T-cell (primary cell): ENCODE data around the gene TMEM263. TPM values are rescaled to one million over a fixed set of nuclear protein-coding genes. Genes with fewer than 3 reads are reported as not detected.

Source experiments
- ATAC-seq, 4 experiments: fragments of 200-7000 bp in 3 of 4; fragments of 150-1000 bp in 1 of 4; cut with Tn5 transposase; replicated peaks in 1 of 4; 1 replicate in 3 of 4; 2 replicates in 1 of 4; pipeline ENCODE4 v1.10.0; 2021; ENCODE audit warnings: moderate library complexity in 3 of 4, mild to moderate bottlenecking in 2 of 4, moderate number of reproducible peaks in 1 of 4
- CTCF ChIA-PET, 2 donors: fragments of 300-600 bp; sonication (Branson Sonifier 250); formaldehyde crosslinking; loops; one replicate each; lab custom pipeline; 2022; ENCODE audit warnings: antibody characterized with exemption in 2 of 2; lab: Charles Lee
- POLR2A ChIA-PET, 2 donors: fragments of 300-600 bp; sonication (Branson Sonifier 250); formaldehyde crosslinking; loops; one replicate each; lab custom pipeline; 2022; ENCODE audit warnings: antibody characterized with exemption in 2 of 2; lab: Charles Lee
- DNase-seq, 35 experiments: peaks; one replicate each; pipeline versions ENCODE4 v3.0.0 to v3.0.0-alpha.2; 2013 to 2023
- H3K27ac ChIP-seq: one replicate; pipeline ENCODE4 v1.5.1; 2013; ENCODE audit warnings: low read length
- H3K27me3 ChIP-seq, 2 experiments: replicated peaks in 1 of 2; 1 replicate in 1 of 2; 2 replicates in 1 of 2; pipeline versions ENCODE4 v1.6.1 to v1.7.0; 2013; ENCODE audit warnings: low read length in 1 of 2, mixed read lengths in 1 of 2; ENCODE audit not compliant: control insufficient read depth in 2 of 2, insufficient read depth in 2 of 2; ENCODE audit errors: extremely low read depth in 1 of 2
- H3K36me3 ChIP-seq, 2 donors: 1 replicate in 1 of 2; 2 replicates in 1 of 2; pipeline versions ENCODE4 v1.6.1 to v1.7.0; 2013; ENCODE audit warnings: low read length in 1 of 2; ENCODE audit not compliant: control insufficient read depth in 2 of 2, insufficient read depth in 1 of 2; ENCODE audit errors: extremely low read depth in 1 of 2
- H3K4me1 ChIP-seq, 2 experiments: 1 replicate in 1 of 2; 2 replicates in 1 of 2; pipeline versions ENCODE4 v1.6.1 to v1.7.0; 2013; ENCODE audit warnings: low read length in 2 of 2, mixed read lengths in 1 of 2; ENCODE audit not compliant: insufficient read depth in 2 of 2, control insufficient read depth in 1 of 2; ENCODE audit errors: extremely low read depth in 1 of 2
- H3K4me3 ChIP-seq, 2 donors: 1 replicate in 1 of 2; 2 replicates in 1 of 2; pipeline versions ENCODE4 v1.5.1 to v1.7.0; 2013; ENCODE audit warnings: mild to moderate bottlenecking in 2 of 2, low read length in 1 of 2, moderate library complexity in 1 of 2; ENCODE audit not compliant: control insufficient read depth in 1 of 2; ENCODE audit errors: extremely low read depth in 1 of 2
- H3K9me3 ChIP-seq: 2 replicates; pipeline ENCODE4 v1.7.0; 2013
- H3K27ac Mint-ChIP-seq, 2 donors: one replicate each; pipeline ENCODE4 v1.8.0; 2020 to 2021; ENCODE audit warnings: mild to moderate bottlenecking in 2 of 2, mixed read lengths in 2 of 2
- H3K27me3 Mint-ChIP-seq, 2 donors: one replicate each; pipeline ENCODE4 v1.8.0; 2021 to 2022; ENCODE audit warnings: mixed read lengths in 2 of 2
- H3K36me3 Mint-ChIP-seq: one replicate; pipeline ENCODE4 v1.8.0; 2021; ENCODE audit warnings: mixed read lengths
- H3K4me1 Mint-ChIP-seq, 3 donors: one replicate each; pipeline ENCODE4 v1.8.0; 2020 to 2022; ENCODE audit warnings: mixed read lengths in 3 of 3, mild to moderate bottlenecking in 1 of 3
- H3K4me3 Mint-ChIP-seq, 3 donors: one replicate each; pipeline ENCODE4 v1.8.0; 2020 to 2022; ENCODE audit warnings: mild to moderate bottlenecking in 3 of 3, mixed read lengths in 3 of 3, moderate library complexity in 3 of 3
- H3K9me3 Mint-ChIP-seq, 3 donors: one replicate each; pipeline ENCODE4 v1.8.0; 2020 to 2022; ENCODE audit warnings: mixed read lengths in 3 of 3
- WGBS: methylation state at CpG from one replicate; pipeline ENCODE4 v1.1.5; 2013; ENCODE audit warnings: missing lambda C conversion rate; ENCODE audit not compliant: insufficient coverage; 5-methylcytosine and 5-hydroxymethylcytosine counted together
- total RNA-seq, 35 experiments: library from RNA in 6 of 35; stranded (reverse) in 6 of 35; fragments of 120-200 nt in 1 of 35; gene quantifications; one replicate each; pipeline versions ENCODE4 v1.2.1 to v1.2.4 and lab custom pipeline; 2013 to 2026

Gene TMEM263
- total RNA-seq, 5 donors from 2014 or later (not counting 1 experiment from before 2014, with no cell fraction given): 29.8 to 36.5 (median 31.2) TPM

DNA sequence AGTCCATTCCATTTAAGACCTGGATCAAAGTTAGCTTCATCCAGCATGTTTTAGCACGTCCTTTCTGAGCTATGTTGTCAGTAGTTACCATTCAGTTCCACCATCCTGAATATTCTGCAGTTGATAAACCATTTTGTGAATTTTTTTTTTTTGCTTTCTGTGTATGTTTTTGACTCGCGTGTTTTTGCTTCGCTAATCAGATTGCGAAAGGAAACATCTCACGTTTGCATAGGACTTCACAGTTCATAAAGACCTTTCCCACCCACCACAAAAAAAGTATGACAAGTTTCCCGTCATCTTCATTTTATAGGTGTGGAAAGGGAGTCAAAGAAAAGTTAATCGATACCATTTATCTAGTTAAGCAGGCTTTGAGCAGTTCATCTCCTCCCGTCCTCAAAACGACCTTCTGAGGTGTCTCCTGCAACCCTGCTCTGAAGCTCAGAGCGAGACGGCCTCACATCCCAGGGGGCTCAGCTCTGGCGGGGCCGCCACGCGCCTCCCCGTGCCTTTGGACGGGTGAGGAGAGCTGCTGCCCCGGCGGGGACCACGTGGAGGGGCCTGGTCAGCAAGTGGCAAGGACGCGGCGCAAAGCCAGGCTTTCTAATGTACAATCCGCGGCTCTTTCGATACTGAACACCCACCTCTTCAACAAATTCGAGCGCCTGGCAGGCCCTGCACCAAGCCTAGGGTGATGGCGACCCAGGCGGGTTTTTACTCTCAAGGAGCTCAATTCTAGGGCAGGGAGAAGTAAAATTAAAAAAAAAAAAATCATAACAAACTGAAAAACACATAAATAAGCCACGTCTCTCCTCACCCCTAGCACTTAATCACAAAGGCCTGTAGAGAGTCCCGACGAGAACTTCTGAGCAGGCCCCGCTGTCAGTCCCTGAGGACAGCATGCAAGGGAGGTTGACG, 988 bp upstream of the TMEM263 start:
- ATAC-seq (peak; percentile 12 to 29 (median 22)), DNase-seq (peak in 19 of 35 experiments; percentile 0 to 32 (median 14))
- no peaks in the 10 kb centered on the region for H3K36me3 Mint-ChIP-seq
- Histone ChIP-seq H3K27me3 (no peaks in the 10 kb centered on the region), H3K27ac (peak overlapping the region; percentile 86), H3K4me1 (peaks cover 11 to 16% of the 10 kb centered on the region in 2 experiments), H3K9me3 (no peaks in the 10 kb centered on the region), H3K36me3 (no peaks in the 10 kb centered on the region), H3K4me3 (peak overlapping the region; percentile 66 to 72)
- peak overlapping the region; percentile 89 to 97 (median 91) for H3K4me3 Mint-ChIP-seq
- no peaks in the 10 kb centered on the region for H3K27me3 Mint-ChIP-seq
- peaks cover 0 to 4% (median 2%) of the 10 kb centered on the region in 3 donors for H3K9me3 Mint-ChIP-seq
- POLR2A ChIA-PET: interaction anchor here (0.6 to 1.0 kb wide), 7 partner anchors 27 to 179 kb away, joined by 3 to 6 read pairs (median 3); partner anchors contain the start of gene MTERF2 (in 1 of the 2)
- CTCF ChIA-PET: interaction anchor here (0.5 to 1.7 kb wide), 4 partner anchors 33 to 597 kb away, joined by 3 to 4 read pairs (median 4); partner anchors contain the start of gene POLR3B (in 1 of the 2)
- H3K27ac Mint-ChIP-seq: peak overlapping the region; percentile 89 to 91
- H3K4me1 Mint-ChIP-seq: peaks cover 30 to 44% (median 33%) of the 10 kb centered on the region in 3 donors
- whole genome bisulfite sequencing: 69% methylated on average over 17 of the region's 36 CpGs

DNA sequence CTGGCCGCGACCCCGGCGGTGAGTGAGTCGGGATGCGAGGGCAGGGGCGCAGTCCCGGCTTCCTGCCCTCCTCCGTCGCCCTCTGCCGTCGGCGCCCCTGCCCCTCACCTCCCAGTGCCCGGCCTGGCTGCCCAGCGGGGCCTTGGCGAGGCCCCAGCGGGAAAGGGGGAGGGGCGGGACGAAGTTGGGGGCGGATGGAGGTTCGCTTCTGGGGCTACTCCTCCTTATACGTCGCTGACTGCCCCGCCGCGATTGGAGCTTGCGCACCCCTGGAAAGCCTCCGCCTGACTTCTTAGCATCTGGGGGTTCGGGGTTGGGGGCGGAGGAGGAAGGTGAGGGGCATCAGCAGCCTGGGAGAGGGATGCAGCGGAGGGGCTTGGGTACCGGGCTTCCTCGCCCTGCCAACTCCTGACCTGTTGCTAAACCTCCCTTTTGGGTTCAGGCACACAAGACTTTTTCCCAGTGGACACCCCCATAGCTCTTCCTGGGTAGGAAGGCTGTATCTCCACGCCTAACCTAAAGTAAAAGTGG, 406 bp downstream of the TMEM263 start:
- CTCF ChIA-PET: interaction anchor here in 1 of 2 donors (1.1 to 1.7 kb wide), 2 partner anchors 32 to 598 kb away, joined by 3 to 4 read pairs; partner anchors contain the start of gene POLR3B
- no peaks in the 10 kb centered on the region for H3K36me3 ChIP-seq
- POLR2A ChIA-PET: interaction anchor here (0.6 to 1.4 kb wide), 10 partner anchors 21 to 1734 kb away, joined by 3 to 7 read pairs (median 4); partner anchors contain the start of genes MTERF2 (in 1 of the 2) and TCP11L2 (in 1 of the 2)
- H3K27me3 ChIP-seq: no peaks in the 10 kb centered on the region
- peak in 31 of 35 experiments; percentile 14 to 68 (median 45) for DNase-seq
- Mint-ChIP-seq H3K9me3 (no peaks in the 10 kb centered on the region), H3K27me3 (no peaks in the 10 kb centered on the region), H3K4me1 (peaks cover 36 to 50% (median 40%) of the 10 kb centered on the region in 3 donors), H3K27ac (peak overlapping the region; percentile 90 to 91), H3K36me3 (peaks cover 3% of the 10 kb centered on the region), H3K4me3 (peak overlapping the region; percentile 95 to 99 (median 97))
- no peaks in the 10 kb centered on the region for H3K9me3 ChIP-seq
- peak overlapping the region; percentile 63 for H3K27ac ChIP-seq
- H3K4me1 ChIP-seq: peaks cover 11 to 16% of the 10 kb centered on the region in 2 experiments
- peak; percentile 38 to 50 (median 50) for ATAC-seq
- WGBS: 0% methylated on average over 18 of the region's 34 CpGs
- H3K4me3 ChIP-seq: peak overlapping the region; percentile 80 to 98

DNA sequence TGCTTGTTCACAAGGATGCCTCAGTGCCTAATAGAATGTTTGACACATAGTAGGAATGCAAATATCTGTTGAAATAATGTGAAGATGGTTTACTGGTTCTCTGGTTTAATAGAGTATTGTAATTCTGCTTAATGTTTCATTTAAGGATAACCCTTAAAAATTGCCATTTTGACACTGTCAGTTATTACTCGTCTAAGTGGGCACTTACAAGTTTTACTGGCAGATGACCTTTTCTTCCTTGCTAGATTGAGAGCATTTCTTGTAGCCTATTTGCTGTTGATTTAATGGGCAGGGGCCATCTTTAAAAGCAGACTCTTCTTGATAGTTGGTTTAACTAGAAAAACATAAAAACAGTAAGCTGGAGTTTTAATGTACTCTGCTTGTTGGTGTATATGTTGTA, 1.9 kb downstream of the TMEM263 start:
- no peaks in the 10 kb centered on the region for H3K36me3 ChIP-seq
- H3K27me3 Mint-ChIP-seq: no peaks in the 10 kb centered on the region
- H3K4me1 Mint-ChIP-seq: peaks cover 41 to 52% (median 43%) of the 10 kb centered on the region in 3 donors
- ATAC-seq (no peak), DNase-seq (no peak)
- WGBS: 60% methylated on average over 1 of the region's 1 CpG
- H3K4me1 ChIP-seq: peaks cover 11 to 16% of the 10 kb centered on the region in 2 experiments
- H3K9me3 ChIP-seq: no peaks in the 10 kb centered on the region
- CTCF ChIA-PET: no interaction called here
- no peaks in the 10 kb centered on the region for H3K27me3 ChIP-seq
- H3K4me3 ChIP-seq: peak overlapping the region; percentile 80 to 98
- H3K36me3 Mint-ChIP-seq: peaks cover 5% of the 10 kb centered on the region
- H3K27ac Mint-ChIP-seq: peak overlapping the region; percentile 90 to 91
- no peak overlapping the region for H3K27ac ChIP-seq
- no peaks in the 10 kb centered on the region for H3K9me3 Mint-ChIP-seq
- H3K4me3 Mint-ChIP-seq: peak overlapping the region; percentile 95 to 99 (median 97)
- POLR2A ChIA-PET: interaction anchor here (0.7 to 1.2 kb wide), 2 partner anchors 30 to 599 kb away, joined by 3 to 4 read pairs; partner anchors contain the start of gene MTERF2 (in 1 of the 2)

DNA sequence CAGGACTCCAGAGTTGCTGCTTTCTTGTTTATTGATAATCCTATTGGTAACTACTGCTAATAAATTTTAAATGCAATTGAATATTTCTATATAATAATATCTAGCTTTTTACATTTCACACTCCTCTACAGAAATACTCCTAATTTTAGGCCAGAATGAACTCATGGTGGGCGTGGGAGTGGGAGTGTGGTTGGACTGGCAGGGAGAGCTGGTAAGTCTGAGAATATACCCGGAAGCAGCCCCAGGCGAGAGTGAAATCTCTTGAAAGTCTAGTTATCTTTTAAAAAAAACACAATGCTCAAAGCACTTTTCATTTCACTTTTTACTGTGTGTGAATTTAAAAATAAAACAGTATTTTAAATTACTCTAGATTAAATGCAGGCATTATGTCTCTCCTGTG, 4.7 kb downstream of the TMEM263 start:
- no peak overlapping the region for H3K27ac ChIP-seq
- Mint-ChIP-seq H3K36me3 (peaks cover 29% of the 10 kb centered on the region), H3K27me3 (no peaks in the 10 kb centered on the region), H3K4me1 (peaks cover 54 to 62% (median 59%) of the 10 kb centered on the region in 3 donors), H3K27ac (no peak overlapping the region), H3K4me3 (no peak overlapping the region), H3K9me3 (no peaks in the 10 kb centered on the region)
- ChIA-PET CTCF (interaction anchor here in 1 of 2 donors (0.6 kb wide), 1 partner anchor 13 kb away, joined by 3 read pairs; no protein-coding TSS in a partner anchor), POLR2A (interaction anchor here in 1 of 2 donors (0.7 kb wide), 1 partner anchor 645 kb away, joined by 5 read pairs; no protein-coding TSS in a partner anchor)
- H3K36me3 ChIP-seq: peaks cover 0 to 6% of the 10 kb centered on the region in 2 donors
- H3K9me3 ChIP-seq: no peaks in the 10 kb centered on the region
- no peak for DNase-seq
- no peak overlapping the region for H3K4me3 ChIP-seq
- no peak for ATAC-seq
- peaks cover 2 to 14% of the 10 kb centered on the region in 2 experiments for H3K4me1 ChIP-seq
- no peaks in the 10 kb centered on the region for H3K27me3 ChIP-seq
- WGBS: no CpG with 5 or more reads among the region's 3 CpGs

DNA sequence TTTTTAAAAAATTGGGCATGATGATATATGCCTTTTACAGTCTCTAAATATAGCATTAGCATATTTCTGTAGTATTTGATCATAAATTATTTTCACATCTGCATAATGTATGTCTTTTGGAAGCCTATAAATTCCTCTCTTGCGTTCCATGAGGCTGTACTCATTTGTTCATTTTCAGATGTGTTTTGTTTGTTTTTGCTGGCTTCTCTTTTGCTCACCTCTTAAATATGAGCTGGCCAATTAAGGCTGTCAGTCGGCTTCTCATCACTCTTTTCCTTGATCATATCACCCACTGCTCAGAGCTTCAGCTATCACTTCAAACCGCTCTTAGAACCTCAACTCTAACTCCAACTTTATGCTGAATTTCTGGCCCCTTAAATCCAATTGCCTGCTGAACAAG, 6.6 kb downstream of the TMEM263 start:
- DNase-seq (no peak), ATAC-seq (no peak)
- POLR2A ChIA-PET: interaction anchor here in 1 of 2 donors (0.6 kb wide), 1 partner anchor 213 kb away, joined by 3 read pairs; no protein-coding TSS in a partner anchor
- Histone ChIP-seq H3K27me3 (no peaks in the 10 kb centered on the region), H3K9me3 (no peaks in the 10 kb centered on the region), H3K4me1 (peaks cover 2 to 13% of the 10 kb centered on the region in 2 experiments), H3K36me3 (peaks cover 0 to 6% of the 10 kb centered on the region in 2 donors), H3K4me3 (no peak overlapping the region), H3K27ac (no peak overlapping the region)
- Mint-ChIP-seq H3K36me3 (peaks cover 37% of the 10 kb centered on the region), H3K4me3 (no peak overlapping the region), H3K27ac (no peak overlapping the region), H3K27me3 (no peaks in the 10 kb centered on the region), H3K9me3 (no peaks in the 10 kb centered on the region), H3K4me1 (peaks cover 55 to 59% (median 59%) of the 10 kb centered on the region in 3 donors)
- 85% methylated on average over 2 of the region's 3 CpGs for WGBS
- CTCF ChIA-PET: no interaction called here
